Effector CD4-positive, alpha-beta T cell (primary cell): ENCODE results near the gene C2orf69.
A peak's percentile ranks its signal among the peaks of the same experiment; 100 is the strongest.

Experiments used
- DNase-seq: peaks from one replicate; pipeline ENCODE4 v3.0.0-alpha.2; 2020

C2orf69 gene

DNA sequence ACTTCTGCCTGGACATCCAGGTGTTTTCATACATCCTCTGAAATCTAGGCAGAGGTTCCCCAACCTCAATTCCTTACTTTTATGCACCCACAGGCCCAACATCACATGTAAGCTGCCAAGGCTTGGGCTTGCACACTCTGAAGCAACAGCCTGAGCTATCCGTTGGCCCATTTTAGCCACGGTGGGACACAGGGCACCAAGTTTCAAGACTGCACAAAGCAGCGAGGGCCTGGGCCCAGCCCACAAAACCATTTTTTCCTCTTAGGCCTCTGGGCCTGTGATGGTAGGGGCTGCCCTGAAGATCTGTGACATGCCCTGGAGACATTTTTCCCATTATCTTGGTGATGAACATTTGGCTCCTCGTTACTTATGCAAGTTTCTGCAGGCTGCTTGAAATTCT lies 5.9 kb downstream of the C2orf69 start:
- no peak for DNase-seq

GRCh38 chr2:199922856-199923255 lies 11.8 kb downstream of the C2orf69 start:
- no peak for DNase-seq

DNA sequence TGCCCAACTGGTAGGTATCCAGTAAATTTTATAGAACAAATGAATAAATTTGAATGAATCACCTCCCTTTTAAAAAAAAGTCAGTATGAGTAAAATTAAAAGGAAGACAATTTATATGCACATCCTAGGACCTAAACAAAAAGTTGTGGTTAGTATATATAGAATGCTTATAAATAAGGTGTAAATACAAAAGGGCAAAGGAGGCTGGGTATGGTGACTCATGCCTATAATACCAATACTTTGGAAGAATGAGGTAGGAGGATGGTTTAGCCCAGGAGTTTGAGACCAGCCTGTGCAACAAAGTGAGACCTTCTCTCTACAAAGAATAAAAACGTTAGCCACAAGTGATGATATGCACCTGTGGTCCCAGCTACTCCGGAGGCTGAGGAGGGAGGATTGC lies 12.8 kb downstream of the C2orf69 start:
- DNase-seq: no peak

GRCh38 chr2:199926806-199927205 lies 15.7 kb downstream of the C2orf69 start:
- DNase-seq: no peak

DNA sequence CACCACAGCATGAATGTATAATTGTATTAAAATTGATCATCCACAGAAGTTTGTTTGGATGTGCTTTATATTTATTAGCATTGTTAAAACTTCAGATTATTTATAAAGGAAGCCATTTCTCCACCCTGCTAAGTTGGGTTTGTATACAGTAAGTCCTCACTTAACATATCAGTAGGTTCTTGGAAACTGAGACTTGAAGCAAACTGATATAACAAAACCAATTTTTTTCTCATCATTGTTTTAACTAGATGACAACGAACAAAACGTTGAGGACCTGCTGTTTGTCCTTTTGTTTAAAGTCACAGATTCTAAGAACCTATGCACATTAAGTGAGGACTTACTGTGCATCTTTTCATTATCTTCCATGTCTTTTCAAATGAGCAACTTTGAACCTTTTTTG lies 17.1 kb downstream of the C2orf69 start:
- no peak for DNase-seq

DNA sequence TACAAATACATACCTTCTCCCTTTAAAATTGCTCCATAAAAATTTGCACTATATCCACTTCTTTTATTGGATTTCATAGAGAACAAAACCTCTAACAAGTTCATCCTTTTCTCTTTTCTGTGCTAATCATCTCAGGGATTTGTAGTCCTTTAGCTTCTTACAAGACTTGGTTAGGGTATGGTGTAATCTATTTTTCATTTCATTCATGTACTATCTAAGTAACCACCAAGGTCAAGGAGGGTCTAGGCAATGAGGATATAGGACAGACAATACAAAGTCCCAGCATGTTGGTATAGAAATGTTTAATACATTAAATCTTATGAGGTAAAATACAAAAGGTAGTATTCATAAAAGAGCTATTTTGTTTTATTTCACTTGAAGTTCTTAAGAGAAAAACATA lies 17.5 kb downstream of the C2orf69 start:
- no peak for DNase-seq

DNA sequence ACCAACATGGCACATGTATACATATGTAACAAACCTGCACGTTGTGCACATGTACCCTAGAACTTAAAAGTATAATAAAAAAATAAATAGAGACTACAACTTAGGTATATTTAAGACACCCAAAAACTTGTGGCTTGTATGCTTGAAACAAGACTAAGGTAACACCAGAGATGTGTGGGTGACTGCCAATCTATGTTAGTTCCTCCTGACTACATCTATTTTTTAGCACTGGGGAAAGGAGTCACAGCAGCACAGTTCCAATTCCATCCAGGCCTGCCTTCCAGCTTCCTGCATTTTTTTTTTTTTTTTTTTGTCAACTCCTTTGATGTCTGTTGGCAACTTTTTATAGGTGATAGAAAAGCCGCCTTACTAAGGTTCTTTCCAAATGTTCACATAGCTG lies 18.2 kb downstream of the C2orf69 start:
- DNase-seq: no peak

DNA sequence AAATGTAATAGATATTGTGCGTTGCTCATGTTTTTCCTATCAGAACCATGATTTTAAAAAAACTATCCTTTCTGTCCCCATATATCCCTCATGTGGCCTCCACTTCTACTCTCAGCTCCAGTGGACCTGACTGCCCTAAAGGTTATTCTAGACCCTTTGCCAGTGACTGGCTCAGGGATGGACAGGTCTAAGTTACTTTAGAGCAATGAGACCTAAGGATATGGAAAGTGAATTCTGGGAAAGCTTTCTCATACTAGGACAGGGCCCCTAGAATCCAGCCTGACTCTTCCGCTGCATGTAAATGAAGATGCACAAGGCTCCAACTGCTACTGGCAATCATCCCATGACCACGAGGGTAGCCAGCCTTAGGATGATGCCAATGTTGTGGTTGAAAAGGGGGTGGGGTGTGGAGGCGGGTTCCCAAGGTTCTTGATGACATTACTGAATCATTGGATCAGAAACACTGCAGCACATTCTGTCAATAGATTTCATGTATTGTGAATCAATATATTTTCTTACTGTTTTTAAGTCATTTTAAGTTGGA lies 21.3 kb downstream of the C2orf69 start:
- no peak for DNase-seq

DNA sequence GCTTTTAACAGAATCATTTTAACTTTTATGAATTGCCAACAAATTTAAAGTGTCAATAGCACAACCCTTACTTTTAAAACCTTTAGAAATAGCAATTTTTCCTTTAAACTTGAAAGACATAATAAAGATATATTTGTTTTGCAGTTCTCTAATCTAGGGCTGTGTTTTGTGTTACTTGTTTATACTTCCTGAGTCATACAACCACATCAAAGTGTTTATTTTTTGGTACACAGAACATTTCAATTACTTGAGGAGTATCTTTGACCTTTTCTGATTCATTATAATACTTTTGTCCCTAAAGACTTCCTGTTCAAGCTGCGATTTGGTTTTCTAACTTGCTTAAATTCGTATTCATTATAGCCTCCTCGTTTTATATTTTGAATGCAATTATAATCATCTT lies 22.4 kb downstream of the C2orf69 start:
- no peak for DNase-seq

DNA sequence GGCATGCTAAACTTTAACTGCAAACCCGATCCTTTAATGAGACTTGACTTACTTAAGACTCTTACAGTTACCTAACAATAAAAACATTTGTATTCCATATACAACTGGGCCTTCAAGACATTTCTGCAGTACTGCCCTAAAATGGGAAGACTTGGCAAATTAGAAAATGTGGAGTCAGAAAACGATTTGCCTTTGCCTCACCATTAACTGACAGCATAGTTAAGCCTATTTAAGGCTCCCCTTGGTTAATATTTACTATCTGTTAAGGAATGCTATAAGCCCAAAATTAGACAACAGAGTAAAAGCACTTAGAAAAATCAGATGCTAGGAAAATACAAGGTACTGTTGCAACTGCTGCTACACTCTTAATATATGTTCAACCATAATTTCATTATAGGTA lies 25.5 kb downstream of the C2orf69 start:
- DNase-seq: no peak

DNA sequence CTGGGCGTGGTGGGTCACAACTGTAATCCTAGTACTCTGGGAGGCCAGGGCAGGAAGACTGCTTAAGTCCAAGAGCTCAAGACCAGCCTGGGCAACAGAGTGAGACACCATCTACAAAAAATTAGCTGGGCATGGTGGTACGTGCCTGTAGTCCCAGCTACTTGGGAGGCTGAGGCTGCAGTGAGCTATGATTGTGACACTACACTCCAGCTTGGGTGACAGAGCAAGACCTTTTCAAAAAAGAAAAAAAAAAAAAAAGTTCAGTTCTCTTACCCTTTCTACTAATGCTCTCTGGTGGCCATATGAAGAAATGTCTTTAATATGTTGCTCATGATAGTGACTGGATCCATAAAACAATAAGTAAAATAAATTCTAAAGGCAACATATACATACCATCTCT lies 29.3 kb downstream of the C2orf69 start:
- DNase-seq: no peak

GRCh38 chr2:199943373-199943772 lies 32.3 kb downstream of the C2orf69 start:
- no peak for DNase-seq

DNA sequence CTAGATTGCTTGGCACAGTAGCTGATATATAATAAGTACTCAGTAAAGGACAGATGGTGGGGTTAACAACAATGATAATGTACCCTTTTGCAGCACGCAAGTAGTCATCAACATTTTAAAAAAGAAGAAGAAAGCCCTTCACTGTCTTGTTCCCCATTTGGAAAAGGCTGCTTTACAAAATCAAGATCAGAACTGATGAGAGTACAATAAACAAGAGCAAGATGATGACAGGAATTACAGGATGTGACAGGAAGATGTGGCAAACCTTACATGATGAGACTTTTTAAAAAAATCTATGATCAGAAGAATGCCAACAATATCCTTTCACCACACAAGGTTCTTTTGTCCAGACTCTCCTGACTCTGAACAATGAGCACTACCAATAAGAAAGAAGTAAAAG lies 35.1 kb downstream of the C2orf69 start:
- DNase-seq: no peak

GRCh38 chr2:199946836-199947235 lies 35.7 kb downstream of the C2orf69 start:
- no peak for DNase-seq

GRCh38 chr2:199950396-199950795 lies 39.3 kb downstream of the C2orf69 start:
- no peak for DNase-seq

GRCh38 chr2:199951023-199951422 lies 39.9 kb downstream of the C2orf69 start:
- no peak for DNase-seq

- no peak for DNase-seq
Measured at GRCh38 chr2:199955007-199955338, 43.9 kb downstream of the C2orf69 start.

DNA sequence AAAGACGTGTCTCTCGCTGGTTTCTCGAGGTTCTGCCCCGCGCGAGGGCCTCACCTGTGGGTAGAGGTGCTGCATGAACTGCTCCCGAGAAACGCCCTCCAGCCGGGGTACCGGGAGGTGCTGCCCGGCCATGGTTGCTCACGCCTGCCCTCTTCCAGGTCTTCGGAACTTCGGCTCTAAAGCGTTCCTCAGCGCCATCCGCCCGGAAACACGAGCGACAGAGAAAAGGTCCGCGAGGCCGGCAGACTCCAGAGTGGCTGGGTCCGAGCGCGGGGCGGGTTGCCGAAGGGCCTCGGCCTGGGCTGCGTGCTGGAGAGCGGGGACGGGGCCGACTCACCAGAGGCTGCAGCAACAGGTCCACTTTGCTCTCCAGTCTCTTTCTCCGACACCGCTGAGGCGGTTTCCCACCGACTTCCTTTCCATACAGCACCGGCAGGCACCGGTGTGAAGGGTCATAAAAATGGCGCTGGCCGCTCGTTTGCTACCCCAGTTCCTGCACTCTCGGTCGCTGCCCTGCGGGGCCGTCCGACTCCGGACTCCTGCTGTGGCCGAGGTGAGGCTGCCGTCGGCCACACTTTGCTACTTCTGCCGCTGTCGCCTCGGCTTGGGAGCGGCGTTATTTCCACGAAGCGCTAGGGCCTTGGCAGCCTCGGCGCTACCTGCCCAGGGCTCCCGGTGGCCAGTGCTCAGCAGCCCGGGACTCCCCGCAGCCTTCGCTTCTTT lies 44.4 kb downstream of the C2orf69 start, which contains the start of the genes MAIP1 and TYW5:
Gene MAIP1, plus strand, starts transcription at position 244 of the 723 bp plus-strand sequence. Its CDS starts 217 bp downstream, at position 461.
Gene TYW5, minus strand, starts transcription at position 153 of the 723 bp plus-strand sequence. Its CDS starts 21 bp downstream, at position 132.
- DNase-seq: peak; percentile 71

DNA sequence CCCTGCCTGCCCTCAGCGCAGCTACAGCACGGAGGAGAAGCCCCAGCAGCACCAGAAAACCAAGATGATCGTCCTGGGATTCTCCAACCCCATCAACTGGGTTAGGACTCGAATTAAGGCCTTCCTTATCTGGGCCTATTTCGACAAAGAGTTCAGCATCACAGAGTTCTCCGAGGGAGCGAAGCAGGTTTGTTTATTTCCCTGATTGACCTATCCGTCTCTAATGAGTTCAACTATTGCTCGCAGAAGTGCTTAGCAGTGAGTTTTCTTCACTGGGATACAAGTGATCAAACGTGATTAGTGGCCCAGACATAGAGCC lies 44.9 kb downstream of the C2orf69 start:
- DNase-seq: no peak

GRCh38 chr2:199958014-199958413 lies 46.9 kb downstream of the C2orf69 start:
- DNase-seq: no peak

DNA sequence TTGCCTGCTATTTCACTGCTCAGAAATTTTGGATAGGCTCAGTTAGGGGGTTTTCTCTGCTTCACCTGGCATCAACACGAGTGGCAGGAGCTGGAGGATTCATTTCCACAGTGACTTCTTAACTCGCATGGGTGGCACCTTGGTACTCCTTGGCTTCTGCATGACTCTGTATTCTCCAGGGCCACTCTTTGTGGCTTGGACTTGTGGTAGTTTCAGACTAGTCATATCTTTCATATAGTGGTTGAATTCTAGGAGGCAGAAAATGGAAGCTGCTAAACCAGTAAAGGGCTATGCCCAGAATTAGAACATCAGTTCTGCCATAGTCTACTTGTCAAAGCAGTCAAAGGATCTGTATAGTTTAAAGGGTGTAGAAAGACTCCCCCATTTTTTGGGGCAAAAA lies 51.1 kb downstream of the C2orf69 start:
- DNase-seq: no peak

DNA sequence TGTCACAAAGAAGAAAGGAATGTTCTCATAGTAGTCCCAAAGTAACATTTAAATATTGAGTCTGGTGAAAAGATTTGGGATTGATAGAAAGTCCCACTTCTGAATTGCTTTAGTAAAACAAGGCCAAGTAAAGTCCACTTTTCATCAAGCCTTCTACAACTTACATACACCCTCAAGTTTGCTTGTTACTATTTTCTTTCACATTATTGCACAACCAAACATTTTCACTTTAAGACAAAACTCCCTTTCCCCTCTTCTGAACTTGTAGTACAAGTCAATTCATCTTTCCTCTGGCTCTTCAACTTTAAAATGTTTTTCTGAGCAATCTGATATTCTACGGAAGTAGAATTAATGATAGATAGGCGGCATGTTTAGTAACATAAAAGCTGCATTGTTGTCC lies 55.3 kb downstream of the C2orf69 start:
- DNase-seq: no peak

GRCh38 chr2:199966976-199967375 lies 55.9 kb downstream of the C2orf69 start:
- DNase-seq: no peak

- DNase-seq: no peak
Measured at GRCh38 chr2:199968126-199968525, 57.0 kb downstream of the C2orf69 start.

DNA sequence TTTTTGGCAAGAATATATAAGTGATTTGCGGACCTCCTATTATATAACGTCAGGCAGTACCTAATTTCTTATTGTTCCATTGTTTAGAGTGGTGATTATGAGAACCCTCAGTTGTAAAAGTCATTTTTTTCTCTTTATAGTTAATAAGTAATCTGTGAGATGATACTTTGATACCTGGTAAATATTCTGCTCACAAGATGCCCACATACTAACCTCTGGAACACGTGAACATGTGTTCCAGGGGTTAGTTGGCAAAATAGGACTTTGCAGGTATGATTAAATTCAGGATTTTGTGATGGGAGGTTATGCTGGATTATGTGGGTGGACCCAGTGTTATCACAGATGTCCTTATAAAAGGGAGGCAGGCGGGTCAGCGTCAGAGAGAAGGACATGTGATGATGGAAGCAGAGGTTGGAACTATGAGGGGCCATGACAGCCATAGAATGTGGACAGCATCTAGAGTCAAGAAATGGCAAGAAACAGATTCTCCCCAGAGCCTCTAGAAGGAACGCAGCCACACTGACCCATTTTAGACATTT lies 61.1 kb downstream of the C2orf69 start:
- DNase-seq: no peak
